Right cardiac atrium (tissue), 5 donors: ENCODE measurements around the gene KRT16. TPM values are rescaled to one million over a fixed set of nuclear protein-coding genes. Genes with fewer than 3 reads are reported as not detected.
"Not testable (repeated sequence)": the region's sequence is repeated elsewhere in the genome, so short reads cannot be mapped to it uniquely, and the experiment has no call there.

Experiments
- ATAC-seq, 2 donors: fragments of 200-7000 bp; cut with Tn5 transposase; one replicate each; pipeline versions ENCODE4 v1.8.0 to v1.9.1; 2020; ENCODE audit warnings: moderate library complexity in 2 of 2, mild to moderate bottlenecking in 1 of 2
- DNase-seq, 3 donors: peaks; one replicate each; pipeline ENCODE4 v3.0.0-alpha.2; 2020
- H3K27ac ChIP-seq: one replicate; pipeline ENCODE4 v1.5.1; 2013; ENCODE audit warnings: mild to moderate bottlenecking, low read length, control low read depth, moderate library complexity
- H3K27me3 ChIP-seq: one replicate; pipeline ENCODE4 v1.6.1; 2013; ENCODE audit not compliant: control insufficient read depth, insufficient read depth
- H3K4me1 ChIP-seq: one replicate; pipeline ENCODE4 v1.6.1; 2013; ENCODE audit warnings: low read length; ENCODE audit not compliant: control insufficient read depth, insufficient read depth
- H3K4me3 ChIP-seq: one replicate; pipeline ENCODE4 v1.5.1; 2013; ENCODE audit warnings: low read length, control low read depth
- H3K9me3 ChIP-seq: one replicate; pipeline ENCODE4 v1.6.1; 2013; ENCODE audit warnings: low read length; ENCODE audit not compliant: control insufficient read depth
- WGBS: extraction: QIAGEN DNeasy Blood & Tissue Kit; methylation state at CpG from one replicate; pipeline ENCODE4 v1.1.7; 2013; 5-methylcytosine and 5-hydroxymethylcytosine counted together
- intact Hi-C, 4 donors: fragments of 100-400 bp; cut with DNase I; formaldehyde crosslinking; loops; one replicate each; pipeline versions ENCODE4 v1.11.0 to v1.14.0; 2022 to 2023
- polyA plus RNA-seq: library from polyadenylated mRNA; stranded (reverse); fragments of 200-250 nt; gene quantifications from one replicate; pipeline ENCODE4 v1.2.3, GENCODE V29; 2013
- total RNA-seq, 4 donors: library from RNA; stranded (reverse); fragmentation: NEBNext Ultra II Directional; extraction: Animal tissue kit (Norgen Biotek cat#: 25700); gene quantifications; one replicate each; pipeline ENCODE4 v1.2.1, GENCODE V29; 2021
- donor health status: healthy with polysubstance abuse.
- donor health status: DM: no; HTN: yes; CAD: no.
- donor health status: DM: no; HTN: no; CAD: no.
- donor health status: DM: no; HTN: yes; CAD: no; lungs with severe emphysema.
- donor health status: DM: yes; HTN: yes; CAD: no.

KRT16 gene
- total and polyA plus RNA-seq, 5 donors: 0.27 TPM; not detected in 4

DNA sequence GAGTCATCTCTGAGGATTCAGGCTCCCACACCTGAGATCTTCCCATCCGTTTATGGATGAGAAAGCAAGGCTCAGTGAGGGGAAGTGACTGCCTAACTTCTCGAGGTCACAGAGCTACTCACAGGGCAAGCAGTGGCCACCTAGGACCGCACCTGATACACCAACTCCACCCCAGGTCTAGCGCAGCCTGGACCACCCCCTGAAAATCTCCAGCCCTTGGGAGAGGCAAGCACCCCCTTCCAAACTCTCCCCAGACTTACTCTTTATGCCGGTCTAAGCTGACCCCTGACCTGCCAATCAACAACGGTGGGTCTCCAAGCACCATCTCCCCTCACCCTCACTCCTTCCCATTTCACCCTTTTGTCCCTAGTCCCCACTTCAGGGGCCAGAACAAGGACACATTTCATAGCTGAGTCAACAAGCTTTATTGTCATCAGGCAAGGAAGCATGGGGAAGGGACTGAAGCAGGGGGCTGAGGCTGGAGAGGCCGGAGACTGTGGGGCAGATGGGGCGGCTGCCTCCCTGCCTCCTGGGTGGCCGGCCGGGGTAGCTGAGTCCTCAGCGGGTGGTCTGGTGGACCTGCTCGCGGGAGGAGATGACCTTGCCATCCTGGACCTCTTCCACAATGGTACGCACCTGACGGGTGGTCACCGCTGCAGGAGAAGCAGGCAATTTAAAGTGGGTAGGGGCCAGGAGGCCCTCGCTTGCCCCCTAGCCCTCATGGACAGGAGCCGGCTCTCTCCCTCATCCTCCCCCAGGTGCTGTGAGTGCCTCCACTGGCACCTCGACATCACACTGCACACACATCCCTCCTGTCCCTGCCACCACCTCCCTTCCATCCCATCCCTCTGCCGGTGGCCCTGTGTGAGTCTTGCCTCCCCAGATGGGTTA is 6.7 kb upstream of the KRT16 start:
- DNase-seq: no peak
- H3K4me1 ChIP-seq: no peaks in the 10 kb centered on the region
- 80% methylated on average over 19 of the region's 20 CpGs for WGBS
- no peak for ATAC-seq
- no peaks in the 10 kb centered on the region for H3K27me3 ChIP-seq
- H3K4me3 ChIP-seq: no peak overlapping the region
- H3K9me3 ChIP-seq: no peaks in the 10 kb centered on the region
- intact Hi-C loops: no loop called here
- no peak overlapping the region for H3K27ac ChIP-seq

DNA sequence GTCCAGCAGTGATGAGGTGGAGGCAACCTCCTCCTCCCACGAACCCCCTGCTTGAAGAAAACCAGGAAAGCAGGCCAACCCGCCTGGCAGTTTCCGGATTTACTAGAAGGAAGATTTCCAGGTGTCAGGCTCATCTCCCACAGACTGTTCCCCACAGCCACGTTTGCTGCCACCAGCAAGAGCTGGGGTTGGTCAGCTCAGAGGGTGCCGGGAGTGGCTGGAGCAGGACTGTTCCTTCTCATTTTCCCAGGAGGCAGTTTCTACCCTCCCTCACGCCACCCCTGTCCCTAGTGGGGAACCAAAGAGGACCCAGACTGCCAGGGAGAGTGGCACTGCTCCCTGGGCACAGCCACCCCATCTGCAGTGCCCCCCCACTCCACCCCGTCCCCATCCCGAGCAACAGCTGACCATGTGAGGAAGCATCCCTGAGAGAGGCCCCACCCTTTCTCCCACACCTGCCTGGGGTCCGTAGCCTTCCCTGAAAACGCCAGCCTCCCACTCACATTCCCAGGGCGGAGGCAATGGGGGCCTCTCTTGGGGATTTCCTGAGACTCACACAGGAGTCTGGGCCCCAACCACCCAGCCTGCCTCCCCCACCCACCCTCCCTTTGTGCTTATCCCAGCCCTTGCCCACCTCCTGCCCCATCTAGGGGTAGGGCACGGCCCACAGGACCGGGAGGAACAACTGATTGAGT is 5.9 kb upstream of the KRT16 start:
- no peak overlapping the region for H3K4me3 ChIP-seq
- no peaks in the 10 kb centered on the region for H3K4me1 ChIP-seq
- no peak overlapping the region for H3K27ac ChIP-seq
- intact Hi-C loops: no loop called here
- 64% methylated on average over 13 of the region's 13 CpGs for WGBS
- H3K27me3 ChIP-seq: no peaks in the 10 kb centered on the region
- peak in 1 of 2 donors; percentile 11 for ATAC-seq
- H3K9me3 ChIP-seq: no peaks in the 10 kb centered on the region
- DNase-seq: no peak

DNA sequence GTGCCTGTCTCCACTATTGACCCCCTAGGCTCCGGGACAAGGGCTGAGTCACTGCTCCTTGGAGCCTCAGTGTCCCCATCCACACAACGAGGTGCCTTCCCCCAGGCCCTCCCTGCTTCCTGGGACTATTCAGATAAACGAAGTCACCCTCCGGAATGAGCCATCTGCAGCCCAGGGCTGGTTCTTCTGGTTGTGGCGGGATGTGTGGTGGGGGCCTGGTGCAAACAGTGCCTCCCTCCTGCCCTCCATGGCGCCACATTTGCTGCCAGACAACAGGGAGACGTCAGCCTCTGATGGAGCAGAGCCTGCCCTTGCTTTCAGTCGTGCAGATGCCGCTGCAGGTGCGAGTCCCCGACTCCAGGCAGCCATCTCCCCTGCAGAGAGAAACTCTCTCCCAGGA is 5.1 kb upstream of the KRT16 start:
- ATAC-seq (no peak), DNase-seq (no peak)
- intact Hi-C loops: no loop called here
- WGBS: 57% methylated on average over 11 of the region's 11 CpGs
- Histone ChIP-seq H3K4me3 (no peak overlapping the region), H3K27me3 (no peaks in the 10 kb centered on the region), H3K4me1 (no peaks in the 10 kb centered on the region), H3K27ac (no peak overlapping the region), H3K9me3 (no peaks in the 10 kb centered on the region)

DNA sequence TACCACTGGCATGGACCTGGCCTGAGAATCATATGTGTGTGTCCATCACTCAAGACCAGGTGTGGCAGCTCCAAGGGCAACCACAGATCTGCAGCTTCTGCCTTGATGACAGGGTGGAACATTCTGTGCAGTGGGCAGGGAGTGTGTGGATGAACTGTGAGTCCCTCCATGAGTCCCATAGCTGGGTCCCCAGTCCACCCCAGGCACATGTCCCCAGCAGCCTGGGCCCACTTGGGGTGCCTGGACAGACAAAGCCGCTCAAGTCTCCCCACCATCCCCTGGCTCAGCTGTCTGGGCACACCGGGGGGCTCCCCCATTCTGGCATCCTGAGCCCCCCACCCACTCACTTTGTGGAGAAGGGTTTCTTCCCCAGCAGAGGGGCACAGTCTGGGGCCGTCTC is 4.6 kb upstream of the KRT16 start:
- H3K9me3 ChIP-seq: no peaks in the 10 kb centered on the region
- H3K4me1 ChIP-seq: no peaks in the 10 kb centered on the region
- no peak overlapping the region for H3K27ac ChIP-seq
- ATAC-seq (no peak), DNase-seq (no peak)
- H3K27me3 ChIP-seq: no peaks in the 10 kb centered on the region
- H3K4me3 ChIP-seq: no peak overlapping the region
- 81% methylated on average over 3 of the region's 3 CpGs for WGBS
- intact Hi-C loops: no loop called here

DNA sequence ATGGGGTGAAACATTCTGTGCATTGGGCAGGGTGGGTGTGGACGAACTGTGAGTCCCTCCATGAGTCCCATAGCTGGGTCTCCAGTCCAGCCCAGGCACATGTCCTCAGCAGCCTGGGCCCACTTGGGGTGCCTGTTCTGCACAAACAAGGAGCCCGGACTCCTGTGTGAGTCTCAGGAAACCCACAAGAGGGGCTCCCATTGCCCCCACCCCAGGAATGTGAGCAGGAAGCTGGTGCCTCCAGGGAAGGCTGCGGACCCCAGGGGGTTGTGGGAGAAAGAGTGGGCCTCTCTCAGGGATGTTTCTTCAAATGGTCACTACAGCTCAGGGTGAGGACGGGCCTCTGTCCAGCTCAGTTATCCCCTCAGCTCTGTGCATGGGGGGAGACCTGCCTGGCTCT is 3.9 kb upstream of the KRT16 start:
- DNase-seq, H3K4me3 ChIP-seq, H3K4me1 ChIP-seq, H3K27me3 ChIP-seq, H3K9me3 ChIP-seq, ATAC-seq, H3K27ac ChIP-seq, intact Hi-C loops: not testable (repeated sequence)
- WGBS: 81% methylated on average over 4 of the region's 4 CpGs

DNA sequence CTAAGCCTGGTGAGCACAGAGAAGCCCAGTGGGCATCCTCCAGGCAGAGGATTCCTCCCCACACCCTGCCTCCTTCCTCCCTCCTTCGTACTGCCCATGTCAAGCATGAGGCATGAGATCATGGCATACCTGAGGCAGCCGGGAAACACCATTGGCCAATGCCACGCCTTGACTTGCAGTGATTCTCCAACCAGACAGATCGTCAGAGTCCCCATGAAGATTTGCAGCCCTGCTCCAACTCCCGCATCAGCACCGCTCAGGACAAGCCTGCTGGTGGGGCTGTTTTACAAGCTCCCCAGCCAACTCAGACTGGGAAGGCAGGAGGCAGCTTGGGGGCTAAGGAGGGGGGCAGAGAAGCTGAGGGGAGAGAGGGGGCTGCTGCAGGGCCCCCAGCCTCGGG is 2.9 kb upstream of the KRT16 start:
- DNase-seq (no peak), ATAC-seq (no peak)
- 27% methylated on average over 6 of the region's 7 CpGs for WGBS
- intact Hi-C loops: no loop called here
- Histone ChIP-seq H3K9me3 (no peaks in the 10 kb centered on the region), H3K4me1 (no peaks in the 10 kb centered on the region), H3K4me3 (no peak overlapping the region), H3K27me3 (no peaks in the 10 kb centered on the region), H3K27ac (no peak overlapping the region)

DNA sequence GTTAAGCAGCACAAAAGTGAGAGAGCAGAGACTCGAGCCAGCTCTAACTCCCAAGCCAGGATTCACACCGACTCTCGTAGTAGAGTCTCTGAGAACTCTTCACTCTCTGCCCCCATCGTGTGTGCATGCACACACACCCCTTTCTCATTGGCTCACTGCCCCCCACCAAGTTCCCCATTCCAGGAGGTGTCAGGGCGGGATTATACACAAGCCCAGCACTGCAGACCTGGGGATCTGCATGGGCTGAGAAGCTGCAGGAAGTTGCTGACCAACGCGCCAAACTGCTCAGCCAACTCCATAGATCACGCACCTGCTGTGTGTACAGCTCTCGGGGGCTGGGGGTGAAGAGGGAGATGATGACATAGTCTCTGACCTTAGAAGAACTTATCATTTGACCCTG is 2.2 kb upstream of the KRT16 start:
- H3K27me3 ChIP-seq, H3K4me1 ChIP-seq, H3K4me3 ChIP-seq, H3K27ac ChIP-seq, intact Hi-C loops, DNase-seq, ATAC-seq, H3K9me3 ChIP-seq: not testable (repeated sequence)
- WGBS: 36% methylated on average over 9 of the region's 9 CpGs

DNA sequence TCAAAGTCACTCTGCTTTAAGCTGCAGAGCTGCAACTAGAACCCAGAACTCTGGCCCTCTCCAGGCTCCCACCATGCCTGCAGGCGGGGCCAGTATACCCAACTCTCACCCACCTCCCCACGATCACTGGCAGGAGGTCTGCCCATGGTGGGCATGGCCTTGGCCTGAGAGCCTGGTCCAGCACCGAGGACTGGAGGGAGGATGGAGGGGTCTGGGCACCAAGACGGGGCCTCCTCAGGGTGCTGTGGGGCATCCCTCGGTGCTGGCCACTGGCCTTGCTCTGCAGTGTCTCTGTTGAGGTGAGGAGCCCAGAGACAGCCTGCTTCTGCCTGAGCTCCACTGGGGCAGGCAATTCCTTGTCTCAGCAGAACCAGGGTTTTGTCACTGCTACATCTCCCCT is 1.5 kb upstream of the KRT16 start:
- no peaks in the 10 kb centered on the region for H3K4me1 ChIP-seq
- H3K27ac ChIP-seq: no peak overlapping the region
- no peak for DNase-seq
- intact Hi-C loops: no loop called here
- no peak overlapping the region for H3K4me3 ChIP-seq
- 89% methylated on average over 5 of the region's 5 CpGs for WGBS
- no peaks in the 10 kb centered on the region for H3K27me3 ChIP-seq
- ATAC-seq: no peak
- H3K9me3 ChIP-seq: no peaks in the 10 kb centered on the region

DNA sequence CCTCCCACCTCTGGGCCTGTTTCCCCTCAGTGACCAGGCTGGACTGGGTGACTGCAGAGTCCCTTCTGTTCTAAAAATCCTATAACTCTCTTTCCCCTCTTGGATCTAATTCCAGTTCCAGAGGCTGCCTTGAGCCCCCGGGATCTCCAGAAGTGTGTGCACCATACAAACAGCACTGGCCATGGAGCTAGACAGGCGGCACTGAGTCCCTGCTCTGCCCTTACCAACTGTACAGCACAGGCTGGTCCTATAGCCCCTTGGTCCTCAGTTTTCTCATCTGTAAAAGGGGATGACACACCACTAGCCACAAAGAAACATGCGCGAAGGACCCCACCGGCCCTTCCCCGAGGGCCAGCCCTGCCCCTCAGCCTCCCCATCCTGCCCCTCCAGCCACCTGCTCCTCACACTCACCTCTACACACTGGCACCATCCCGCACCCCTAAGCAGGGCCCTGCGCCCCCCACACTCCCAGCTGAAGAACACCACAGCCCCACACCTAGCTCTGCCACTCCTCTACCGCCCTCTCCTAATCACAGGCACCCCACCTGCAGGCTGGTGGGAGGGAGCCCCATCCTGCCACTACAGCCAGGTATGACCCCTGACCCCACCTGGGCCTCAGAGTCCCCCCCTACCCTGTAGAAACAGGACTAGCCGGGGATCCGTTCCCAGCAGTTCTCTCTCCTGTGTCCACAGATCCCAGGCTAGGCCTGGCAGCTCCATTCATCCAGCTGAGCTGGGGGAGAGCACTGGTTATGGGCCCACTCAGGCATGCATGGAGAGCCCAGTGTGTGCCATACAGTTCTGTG is 913 bp upstream of the KRT16 start:
- no peak for ATAC-seq
- 90% methylated on average over 11 of the region's 11 CpGs for WGBS
- Histone ChIP-seq H3K27ac (no peak overlapping the region), H3K4me3 (no peak overlapping the region), H3K27me3 (no peaks in the 10 kb centered on the region), H3K4me1 (no peaks in the 10 kb centered on the region), H3K9me3 (no peaks in the 10 kb centered on the region)
- DNase-seq: no peak
- intact Hi-C loops: no loop called here

DNA sequence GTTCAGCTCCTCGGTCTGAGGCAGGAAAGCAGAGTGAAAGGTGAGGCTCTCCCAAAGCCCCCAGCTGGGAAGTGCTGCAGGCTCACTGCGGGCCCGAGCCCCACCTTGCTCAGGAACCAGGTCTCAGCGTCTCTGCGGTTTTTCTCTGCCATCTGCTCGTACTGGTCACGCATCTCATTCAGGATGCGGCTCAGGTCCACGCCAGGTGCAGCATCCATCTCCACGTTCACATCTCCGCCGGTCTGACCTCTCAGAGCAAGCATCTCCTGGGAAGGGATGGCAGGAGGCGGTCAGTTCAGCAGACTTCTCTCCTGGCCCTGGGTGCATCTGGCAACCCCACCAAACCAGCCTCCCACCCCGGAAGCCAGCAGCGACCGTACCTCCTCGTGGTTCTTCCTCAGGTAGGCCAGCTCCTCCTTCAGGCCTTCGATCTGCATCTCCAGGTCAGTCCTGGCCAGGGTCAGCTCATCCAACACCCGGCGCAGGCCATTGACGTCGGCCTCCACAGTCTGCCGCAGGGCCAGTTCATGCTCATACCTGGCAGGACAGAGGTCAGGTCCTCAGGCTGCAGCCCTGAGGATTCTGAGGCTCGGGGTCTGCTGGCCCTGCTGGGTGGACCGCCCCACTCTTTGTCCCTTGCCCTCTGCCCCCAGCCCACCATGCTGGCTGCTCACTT is 1.5 kb downstream of the KRT16 start:
- intact Hi-C loops: no loop called here
- Histone ChIP-seq H3K4me1 (no peaks in the 10 kb centered on the region), H3K9me3 (peaks cover 4% of the 10 kb centered on the region), H3K4me3 (no peak overlapping the region), H3K27ac (no peak overlapping the region), H3K27me3 (no peaks in the 10 kb centered on the region)
- WGBS: 89% methylated on average over 25 of the region's 25 CpGs
- no peak for DNase-seq
- ATAC-seq: no peak
